GM12892 (cell line): Measurements from ENCODE around the gene RYK.

Experiments used
- POLR2A ChIP-seq: IDR thresholded peaks from 2 replicates; pipeline ENCODE4 v1.6.1; 2011; ENCODE audit warnings: low read depth, low read length, control low read depth
- POLR2AphosphoS5 ChIP-seq: IDR thresholded peaks from 2 replicates; pipeline ENCODE4 v1.6.1; 2011; ENCODE audit warnings: low read depth, low read length, control low read depth

GRCh38 chr3:134250717-134251220 lies at the start of gene RYK:
- TF ChIP-seq POLR2AphosphoS5 (0 out of 2 replicates have a peak, but pooled peaks have one; percentile 39), POLR2A (peak; percentile 65; the same call in 1 of the 2 replicates)
